ENCODE measurements around the gene UNC5B.

GRCh38 chr10:71345694-71346093 is 133.3 kb downstream of the UNC5B start:
- TF ChIP-seq CTCF (IDR thresholded peaks at IDR 0.05; ENCODE audit: borderline replicate concordance, extremely low read depth, low read length, poor library complexity, severe bottlenecking) (no peak), EZH2 (IDR thresholded peaks at IDR 0.05; ENCODE audit: borderline replicate concordance, low read depth, low read length, severe bottlenecking) (no peak)
